ENCODE measurements around the gene GPR180. TPM values are rescaled to one million over a fixed set of nuclear protein-coding genes. Genes with fewer than 3 reads are reported as not detected.
A peak's percentile ranks its signal among the peaks of the same experiment; 100 is the strongest.

GPR180 gene
- total RNA-seq, 2 donors from 2014 or later = 4.6 to 6.0 TPM

DNA sequence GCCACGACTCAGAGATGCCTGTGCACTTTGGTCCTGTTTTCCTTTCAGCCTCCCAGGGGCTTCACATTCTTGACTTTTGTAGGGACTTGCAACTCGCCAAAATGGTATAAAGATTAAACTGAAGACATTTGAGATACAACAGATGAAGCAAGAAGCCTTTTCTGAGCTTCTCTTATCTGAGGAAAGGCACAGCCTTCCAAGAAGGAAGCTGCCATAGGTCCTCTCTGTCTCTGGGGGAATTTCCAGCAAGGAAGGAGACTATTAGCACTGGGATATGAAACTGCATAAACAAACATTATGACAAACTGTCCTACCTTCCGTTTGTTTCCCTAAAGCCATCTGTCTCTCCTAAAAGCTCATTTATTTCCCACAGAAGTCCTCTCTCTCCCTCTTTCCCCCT, 45.0 kb upstream of the GPR180 start:
- Histone ChIP-seq H3K36me3 (replicated peaks in 1 of 2; ENCODE audit: insufficient read depth in 1 of 2, low read depth in 2 of 2) (no peaks in the 10 kb centered on the region), H3K9me3 (no peaks in the 10 kb centered on the region), H3K27ac (no peak overlapping the region), H3K27me3 (no peaks in the 10 kb centered on the region), H3K4me1 (no peaks in the 10 kb centered on the region), H3K4me3 (no peak overlapping the region)
- ATAC-seq (no peak), DNase-seq (no peak)
- intact Hi-C loops (cut with DNase I) = no loop called here
- WGBS, 2 donors = 60 to 68% methylated on average over 3 of the region's 3 CpGs
- no peak for TF ChIP-seq POLR2A (IDR thresholded peaks at IDR 0.05)
- no peak for TF ChIP-seq CTCF (IDR thresholded peaks at IDR 0.05)

DNA sequence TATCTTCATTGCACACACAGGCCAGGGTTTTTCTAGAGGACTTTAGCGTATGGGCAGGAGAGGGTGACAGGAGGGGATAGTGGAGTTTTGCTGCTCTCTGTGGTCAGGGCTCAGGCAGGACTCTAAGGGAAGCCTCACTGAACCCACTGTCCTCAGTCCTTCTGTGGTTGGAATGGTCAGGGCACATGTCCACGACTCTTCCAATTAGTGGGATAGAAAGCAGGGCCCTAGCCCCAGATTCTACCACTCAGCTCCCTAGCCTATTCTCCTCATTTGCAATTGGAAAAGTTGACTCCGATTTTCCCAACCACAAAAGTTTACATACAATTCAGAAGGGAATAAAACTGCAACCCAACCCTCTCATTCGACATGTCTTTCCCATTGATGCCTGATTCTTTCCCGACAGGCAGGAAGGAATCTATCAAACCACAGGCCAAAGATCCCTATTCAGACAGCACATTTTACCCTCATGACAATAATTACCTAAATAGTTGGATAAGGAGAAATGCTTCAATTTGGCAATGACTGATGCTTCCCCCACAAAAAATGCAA, 43.9 kb upstream of the GPR180 start:
- H3K9me3 ChIP-seq = no peaks in the 10 kb centered on the region
- no peak overlapping the region for H3K4me3 ChIP-seq
- H3K27ac ChIP-seq = no peak overlapping the region
- no peaks in the 10 kb centered on the region for H3K4me1 ChIP-seq
- H3K36me3 ChIP-seq (replicated peaks in 1 of 2; ENCODE audit: insufficient read depth in 1 of 2, low read depth in 2 of 2) = no peaks in the 10 kb centered on the region
- intact Hi-C loops (cut with DNase I) = no loop called here
- 73 to 75% methylated on average over 5 of the region's 5 CpGs for WGBS, 2 donors
- ATAC-seq (no peak), DNase-seq (no peak)
- TF ChIP-seq POLR2A (IDR thresholded peaks at IDR 0.05) = no peak
- no peak for TF ChIP-seq CTCF (IDR thresholded peaks at IDR 0.05)
- H3K27me3 ChIP-seq = no peaks in the 10 kb centered on the region

GRCh38 chr13:94558716-94559115, 42.9 kb upstream of the GPR180 start:
- ATAC-seq = no peak
- 67 to 82% methylated on average over 6 of the region's 6 CpGs for WGBS, 2 donors
- TF ChIP-seq POLR2A (IDR thresholded peaks at IDR 0.05) (no peak), CTCF (IDR thresholded peaks at IDR 0.05) (no peak)
- peak in 1 of 4 donors; percentile 6 for DNase-seq
- no peak overlapping the region for H3K4me3 ChIP-seq
- no peaks in the 10 kb centered on the region for H3K9me3 ChIP-seq
- no peak overlapping the region for H3K27ac ChIP-seq
- H3K4me1 ChIP-seq = no peaks in the 10 kb centered on the region
- no peaks in the 10 kb centered on the region for H3K27me3 ChIP-seq
- intact Hi-C loops (cut with DNase I) = no loop called here
- H3K36me3 ChIP-seq (replicated peaks in 1 of 2; ENCODE audit: insufficient read depth in 1 of 2, low read depth in 2 of 2) = no peaks in the 10 kb centered on the region

GRCh38 chr13:94559222-94559795, 42.3 kb upstream of the GPR180 start:
- H3K4me1 ChIP-seq = no peaks in the 10 kb centered on the region
- TF ChIP-seq POLR2A (IDR thresholded peaks at IDR 0.05) = no peak
- no peak for TF ChIP-seq CTCF (IDR thresholded peaks at IDR 0.05)
- no peaks in the 10 kb centered on the region for H3K36me3 ChIP-seq (replicated peaks in 1 of 2; ENCODE audit: insufficient read depth in 1 of 2, low read depth in 2 of 2)
- no peak overlapping the region for H3K4me3 ChIP-seq
- ATAC-seq (no peak), DNase-seq (no peak)
- 87 to 91% methylated on average over 6 of the region's 6 CpGs for WGBS, 2 donors
- no peak overlapping the region for H3K27ac ChIP-seq
- H3K27me3 ChIP-seq = no peaks in the 10 kb centered on the region
- intact Hi-C loops (cut with DNase I) = no loop called here
- no peaks in the 10 kb centered on the region for H3K9me3 ChIP-seq

- Histone ChIP-seq H3K9me3 (no peaks in the 10 kb centered on the region), H3K27ac (no peak overlapping the region), H3K4me1 (no peaks in the 10 kb centered on the region), H3K36me3 (replicated peaks in 1 of 2; ENCODE audit: insufficient read depth in 1 of 2, low read depth in 2 of 2) (no peaks in the 10 kb centered on the region), H3K4me3 (no peak overlapping the region), H3K27me3 (no peaks in the 10 kb centered on the region)
- no peak for ATAC-seq
- 51 to 57% methylated on average over 2 of the region's 2 CpGs for whole genome bisulfite sequencing, 2 donors
- TF ChIP-seq CTCF (IDR thresholded peaks at IDR 0.05) (no peak), POLR2A (IDR thresholded peaks at IDR 0.05) (no peak)
- DNase-seq = no peak
- intact Hi-C loops (cut with DNase I) = no loop called here
Measured at GRCh38 chr13:94560116-94560515, 41.5 kb upstream of the GPR180 start.
